ENCODE data around the gene HELZ.

DNA sequence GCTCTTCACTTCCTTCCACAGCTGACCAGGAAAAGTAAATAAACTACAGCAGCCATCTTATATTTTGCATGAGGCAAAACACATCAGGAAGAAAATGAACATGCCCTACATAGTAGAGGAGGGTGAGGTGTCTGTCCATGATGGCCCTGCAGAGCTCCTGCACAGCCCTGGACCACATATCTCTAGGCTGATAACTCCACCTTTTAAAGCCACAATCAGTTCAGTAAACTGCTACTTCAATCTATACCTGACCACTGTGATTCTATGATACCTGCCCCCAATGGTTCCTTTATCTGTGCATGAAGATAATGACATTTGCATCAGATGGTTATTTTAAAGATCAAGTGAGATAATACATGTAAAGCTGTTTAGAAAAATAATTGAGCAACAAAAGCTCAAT, 82.2 kb downstream of the HELZ start:
- TF ChIP-seq YY1 (IDR thresholded peaks at IDR 0.05; ENCODE audit: insufficient read depth, insufficient read length) (no peak), ZNF274 (IDR thresholded peaks at IDR 0.05; ENCODE audit: low read depth, low read length) (no peak), SUZ12 (IDR thresholded peaks at IDR 0.05; ENCODE audit: extremely low read depth, insufficient read depth, insufficient read length) (no peak)

All from NT2/D1 (cell line).